IPS-NIHi7 (cell line): ENCODE results near the gene ARID3A.

Experiments used
- DNase-seq: peaks from one replicate; pipeline ENCODE4 v3.0.0; 2012; ENCODE audit warnings: mixed read lengths; ENCODE audit errors: extremely low spot score

The ARID3A gene

DNA sequence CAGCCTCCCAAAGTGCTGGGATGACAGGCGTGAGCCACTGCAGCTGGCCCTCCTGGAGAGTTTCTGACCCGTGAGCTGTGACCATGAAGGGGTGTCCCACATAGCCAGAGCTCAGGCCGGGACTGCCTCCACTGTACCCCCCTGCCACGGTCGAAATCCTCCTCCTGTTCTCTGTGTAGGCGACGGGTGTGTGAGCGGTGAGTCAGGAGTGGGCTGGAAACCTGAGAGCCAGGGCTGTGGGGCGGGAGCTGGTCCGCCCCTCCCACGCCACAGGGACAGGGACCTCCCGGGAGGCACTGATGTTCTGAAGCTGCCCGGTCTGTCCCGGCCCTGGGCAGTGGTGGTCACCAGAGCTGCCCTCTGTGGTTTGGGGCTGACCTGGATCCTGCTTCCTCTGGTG is 62.2 kb downstream of the ARID3A start:
- DNase-seq = no peak

DNA sequence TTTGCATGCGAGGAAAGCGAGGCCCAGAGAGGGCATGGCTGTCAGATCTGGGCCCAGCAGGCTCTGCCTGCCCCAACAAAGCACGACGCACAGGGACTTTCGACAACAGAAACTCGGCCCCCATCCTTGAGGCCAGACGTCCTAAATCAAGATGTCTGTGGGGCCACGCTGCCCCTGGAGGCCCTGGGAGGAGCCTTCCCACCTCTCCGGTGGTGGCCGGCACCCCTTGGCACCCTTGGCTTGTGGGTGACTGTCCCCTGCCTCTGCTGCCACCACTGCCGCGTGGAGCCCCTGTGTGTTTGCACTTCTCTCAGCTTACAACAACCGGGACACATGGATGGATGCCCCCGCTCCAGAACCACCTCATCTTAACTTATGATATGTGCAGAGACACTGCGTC is 62.7 kb downstream of the ARID3A start:
- no peak for DNase-seq

DNA sequence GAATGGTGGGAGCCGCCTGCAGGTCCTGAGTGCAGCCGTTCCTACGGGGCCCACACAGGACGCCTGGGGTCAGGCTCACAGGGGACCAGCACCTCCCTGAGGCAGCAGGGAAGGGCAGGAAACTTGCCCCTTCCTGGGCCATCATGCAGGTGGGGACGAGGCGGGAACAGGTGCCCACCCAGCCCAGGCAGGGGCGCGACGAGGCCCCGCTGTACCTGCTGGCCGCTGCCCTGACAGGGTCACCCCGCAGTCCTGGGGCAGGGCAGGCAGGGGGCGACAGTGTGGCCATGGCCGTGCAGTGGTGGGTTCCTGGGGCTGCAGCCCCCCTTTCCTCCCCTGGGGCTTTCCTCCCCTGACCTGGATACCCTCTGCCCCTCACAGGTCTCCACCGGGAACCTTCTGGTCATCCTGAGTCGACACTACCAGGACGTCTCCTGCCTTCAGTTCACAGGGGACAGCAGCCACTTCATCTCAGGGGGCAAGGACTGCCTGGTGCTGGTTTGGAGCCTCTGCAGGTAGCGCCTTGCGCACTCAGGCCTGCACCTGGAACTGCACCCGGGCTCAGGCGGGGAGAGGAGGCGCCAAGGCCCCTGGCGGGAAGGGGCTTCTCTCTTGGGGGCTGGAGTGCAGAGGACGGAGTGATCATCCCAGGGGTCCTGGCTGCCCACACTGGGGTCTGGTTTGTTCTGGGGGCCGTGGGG is 63.7 kb downstream of the ARID3A start:
- DNase-seq = no peak

DNA sequence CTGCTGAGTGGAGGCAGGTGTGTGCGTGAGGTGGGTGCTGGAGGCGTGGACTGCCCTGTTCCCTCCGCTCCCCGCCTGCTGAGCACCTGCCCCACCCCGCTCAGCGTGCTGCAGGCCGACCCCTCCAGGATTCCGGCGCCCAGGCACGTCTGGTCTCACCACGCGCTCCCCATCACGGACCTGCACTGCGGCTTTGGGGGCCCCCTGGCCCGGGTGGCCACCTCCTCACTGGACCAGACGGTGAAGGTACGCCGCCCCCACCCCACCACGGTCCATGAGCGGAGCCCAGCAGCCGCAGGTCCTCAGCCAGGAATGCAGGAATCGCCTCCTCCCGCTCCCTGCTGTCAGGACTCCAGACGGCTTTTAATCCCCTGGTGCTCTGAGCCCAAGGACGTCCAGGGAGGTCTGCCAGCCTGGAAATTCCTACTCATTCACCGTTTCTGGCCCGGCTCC is 64.3 kb downstream of the ARID3A start:
- DNase-seq = no peak

DNA sequence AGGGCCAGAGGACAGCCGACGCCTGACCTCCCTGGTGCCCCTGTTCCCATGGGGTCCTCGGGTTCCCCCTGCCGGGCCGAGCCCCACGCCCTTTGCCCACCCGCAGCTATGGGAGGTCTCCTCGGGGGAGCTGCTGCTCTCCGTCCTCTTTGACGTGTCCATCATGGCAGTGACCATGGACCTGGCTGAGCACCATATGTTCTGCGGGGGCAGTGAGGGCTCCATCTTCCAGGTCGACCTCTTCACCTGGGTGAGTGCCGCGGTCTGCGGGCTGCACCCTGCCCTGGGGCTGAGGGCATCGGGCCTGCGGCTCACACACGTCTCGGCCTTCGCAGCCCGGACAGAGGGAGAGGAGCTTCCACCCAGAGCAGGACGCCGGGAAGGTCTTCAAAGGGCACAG is 64.9 kb downstream of the ARID3A start:
- no peak for DNase-seq

DNA sequence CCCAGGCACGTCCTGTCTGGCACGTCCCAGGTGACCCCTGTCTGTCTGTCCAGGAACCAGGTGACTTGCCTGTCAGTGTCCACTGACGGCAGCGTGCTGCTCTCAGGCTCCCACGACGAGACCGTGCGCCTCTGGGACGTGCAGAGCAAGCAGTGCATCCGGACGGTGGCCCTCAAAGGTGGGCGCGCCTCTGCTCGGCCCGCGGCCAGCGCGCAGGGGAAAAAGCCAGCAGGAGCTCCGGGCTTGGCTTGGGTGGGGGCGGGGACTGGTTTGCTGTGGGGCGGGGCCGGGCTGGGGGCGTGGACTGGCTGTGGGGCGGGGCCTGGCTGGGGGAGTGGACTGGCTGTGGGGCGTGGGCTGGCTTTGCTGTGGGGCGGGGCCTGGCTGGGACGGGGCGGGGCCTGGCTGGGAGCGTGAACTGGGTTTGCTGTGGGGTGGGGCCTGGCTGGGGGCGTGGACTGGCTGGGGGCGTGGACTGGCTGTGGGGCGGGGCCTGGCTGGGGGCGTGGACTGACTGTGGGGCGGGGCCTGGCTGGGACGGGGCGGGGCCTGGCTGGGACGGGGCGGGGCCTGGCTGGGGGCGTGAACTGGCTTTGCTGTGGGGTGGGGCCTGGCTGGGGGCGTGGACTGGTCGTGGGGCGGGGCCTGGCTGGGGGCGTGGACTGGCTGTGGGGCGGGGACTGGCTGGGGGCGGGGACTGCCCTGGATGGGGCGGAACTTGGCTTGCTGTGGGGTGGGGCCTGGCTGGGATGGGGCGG is 65.5 kb downstream of the ARID3A start:
- DNase-seq = peak; percentile 67

DNA sequence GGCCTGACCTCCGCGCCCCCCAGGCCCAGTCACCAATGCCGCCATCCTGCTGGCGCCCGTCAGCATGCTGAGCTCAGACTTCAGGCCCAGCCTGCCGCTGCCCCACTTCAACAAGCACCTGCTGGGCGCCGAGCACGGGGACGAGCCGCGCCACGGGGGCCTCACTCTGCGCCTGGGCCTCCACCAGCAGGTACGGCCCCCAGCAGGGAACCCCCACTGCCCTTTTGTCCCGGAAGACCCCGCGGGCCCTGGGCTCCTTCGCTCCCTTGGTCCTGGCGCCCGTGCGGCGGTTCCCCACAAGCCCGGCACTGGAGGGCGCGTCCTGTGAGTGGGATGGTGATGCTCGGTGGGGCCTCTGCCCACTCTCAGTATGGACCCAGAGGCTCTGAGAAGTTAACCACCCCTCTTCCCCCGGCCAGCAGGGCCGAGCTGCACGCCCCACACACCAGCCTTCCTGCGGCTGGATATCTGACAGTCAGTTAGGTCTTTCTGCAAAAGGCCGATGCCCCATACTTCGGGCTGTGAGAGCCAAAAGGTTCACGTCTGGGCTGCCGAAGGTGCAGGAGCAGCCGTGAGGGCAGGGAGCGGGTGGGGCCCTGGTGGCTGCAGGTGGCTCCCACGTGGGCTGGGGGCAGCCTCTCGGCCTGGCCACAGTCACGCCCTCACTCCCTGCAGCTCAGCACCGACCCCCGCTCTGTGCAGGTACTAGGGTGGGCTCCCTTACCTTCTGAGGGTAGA is 66.3 kb downstream of the ARID3A start:
- no peak for DNase-seq

DNA sequence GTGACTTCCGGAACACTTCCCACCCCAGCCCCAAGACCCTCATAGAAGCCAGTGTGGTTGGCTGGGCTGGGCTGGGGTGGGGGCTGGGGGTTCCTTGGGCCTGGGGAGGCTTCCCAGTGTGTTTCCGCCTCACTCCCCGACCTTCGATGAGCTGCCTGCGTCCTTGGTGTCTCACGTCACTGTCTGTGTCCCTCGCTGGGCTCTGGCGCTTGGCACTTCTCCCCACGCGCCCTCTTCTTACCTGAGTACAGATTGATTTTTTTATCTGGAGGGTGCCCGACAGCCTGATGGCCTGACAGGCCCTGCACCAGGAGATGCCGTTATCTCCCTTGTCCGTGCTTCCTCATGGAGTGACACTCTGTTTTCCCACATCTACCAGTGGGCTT is 66.8 kb downstream of the ARID3A start:
- DNase-seq = no peak

DNA sequence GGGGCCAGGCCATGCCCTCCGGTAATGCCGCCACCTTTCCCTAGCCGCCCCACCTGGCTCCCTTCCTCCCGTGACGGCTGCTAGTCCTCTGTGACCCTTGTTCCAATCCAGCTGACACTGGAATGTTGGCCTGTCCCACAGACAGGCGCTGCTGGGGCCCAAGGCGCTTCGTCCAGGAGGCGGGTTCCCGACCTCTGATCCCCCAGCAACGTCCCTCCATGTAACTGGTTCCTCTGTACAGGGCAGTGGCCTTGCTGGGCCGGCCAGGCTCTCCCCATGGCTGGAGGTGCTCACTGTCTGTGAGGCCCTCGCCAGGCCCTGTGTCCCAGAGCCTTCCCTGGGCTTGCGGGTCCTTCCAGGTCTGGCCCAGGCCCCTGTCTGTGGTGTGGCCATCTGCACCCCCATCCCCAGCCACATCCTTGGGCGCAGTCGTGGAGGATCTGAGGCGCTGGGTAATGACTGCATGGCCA is 67.6 kb downstream of the ARID3A start:
- DNase-seq = no peak

DNA sequence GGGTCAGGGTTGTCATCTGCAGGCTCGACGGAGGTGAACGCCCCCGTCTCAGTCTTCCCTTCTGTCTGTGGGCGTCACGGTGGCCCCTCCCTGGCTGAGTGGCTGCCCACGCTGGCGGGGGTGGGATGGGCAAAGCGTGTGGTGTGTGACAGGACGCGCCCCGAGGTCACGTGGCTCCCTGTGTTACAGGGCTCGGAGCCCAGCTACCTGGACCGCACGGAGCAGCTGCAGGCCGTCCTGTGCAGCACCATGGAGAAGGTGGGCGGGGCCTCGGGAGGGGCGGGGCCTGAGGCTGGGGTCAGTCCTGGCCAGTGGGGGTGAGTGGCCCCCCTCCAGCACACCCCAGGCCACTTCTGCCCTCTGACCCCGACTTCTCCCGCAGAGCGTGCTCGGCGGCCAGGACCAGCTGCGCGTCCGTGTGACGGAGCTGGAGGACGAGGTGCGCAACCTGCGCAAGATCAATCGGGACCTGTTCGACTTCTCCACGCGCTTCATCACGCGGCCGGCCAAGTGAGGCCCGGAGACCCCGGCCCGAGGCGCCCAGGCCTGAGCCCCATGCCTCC is 68.1 kb downstream of the ARID3A start:
- no peak for DNase-seq

DNA sequence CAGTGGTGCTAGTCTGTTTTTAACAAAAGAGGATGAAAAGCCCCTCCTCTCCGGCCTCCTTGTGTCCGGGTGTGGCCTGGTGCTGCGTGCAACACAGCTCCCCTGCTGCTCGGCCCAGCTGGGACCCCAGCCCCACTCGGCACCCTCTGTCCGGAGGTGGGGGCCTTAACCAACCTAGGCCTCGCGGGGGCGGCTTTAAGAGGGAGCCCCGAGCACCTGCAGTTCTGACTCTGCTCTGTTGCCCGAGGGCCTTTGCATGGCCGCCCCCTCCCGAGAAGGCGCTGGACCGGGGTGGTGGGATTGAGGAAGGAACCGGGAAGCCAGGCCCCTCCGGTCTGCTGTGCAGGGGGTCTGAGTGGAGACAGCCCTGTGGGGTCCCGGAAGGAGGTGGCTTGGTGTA is 68.7 kb downstream of the ARID3A start:
- no peak for DNase-seq

DNA sequence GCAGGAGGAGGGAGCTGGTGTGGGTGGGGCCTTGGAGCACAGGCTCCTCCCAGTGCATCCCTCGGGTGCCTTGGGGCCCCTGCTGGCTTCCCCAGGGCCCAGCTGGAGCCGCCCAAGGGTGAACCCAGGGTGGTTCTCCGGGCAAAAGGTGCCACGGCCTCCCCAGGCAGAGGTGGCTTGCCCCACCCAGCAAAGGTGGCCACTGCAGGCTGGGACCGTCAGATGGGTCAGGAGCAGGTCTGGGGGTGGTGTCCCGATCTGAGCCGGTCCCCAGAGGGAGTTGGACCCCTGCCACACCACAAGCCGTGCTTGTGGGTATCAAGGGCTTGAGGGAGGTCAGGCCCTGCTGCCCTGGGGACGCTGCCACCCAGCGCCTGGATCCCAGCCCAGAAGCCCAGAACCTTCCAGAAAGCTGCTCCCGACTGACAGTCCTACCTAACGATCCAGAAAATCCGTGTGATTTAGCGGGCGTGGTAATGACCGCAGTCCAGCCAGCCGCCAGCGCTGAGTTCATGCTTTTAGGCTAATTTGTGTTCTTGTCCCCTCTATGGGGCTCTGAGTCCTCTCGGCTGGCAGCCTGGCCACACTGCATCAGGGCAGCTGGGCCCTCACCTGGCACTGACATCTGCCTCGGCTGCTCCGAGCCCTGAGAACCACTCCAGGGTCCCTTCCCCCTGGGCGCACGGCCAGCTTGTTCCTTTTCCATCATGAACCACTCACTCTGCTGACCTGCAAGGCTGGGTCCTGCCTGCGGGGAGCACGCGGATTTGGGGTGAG is 69.4 kb downstream of the ARID3A start:
- DNase-seq = no peak

DNA sequence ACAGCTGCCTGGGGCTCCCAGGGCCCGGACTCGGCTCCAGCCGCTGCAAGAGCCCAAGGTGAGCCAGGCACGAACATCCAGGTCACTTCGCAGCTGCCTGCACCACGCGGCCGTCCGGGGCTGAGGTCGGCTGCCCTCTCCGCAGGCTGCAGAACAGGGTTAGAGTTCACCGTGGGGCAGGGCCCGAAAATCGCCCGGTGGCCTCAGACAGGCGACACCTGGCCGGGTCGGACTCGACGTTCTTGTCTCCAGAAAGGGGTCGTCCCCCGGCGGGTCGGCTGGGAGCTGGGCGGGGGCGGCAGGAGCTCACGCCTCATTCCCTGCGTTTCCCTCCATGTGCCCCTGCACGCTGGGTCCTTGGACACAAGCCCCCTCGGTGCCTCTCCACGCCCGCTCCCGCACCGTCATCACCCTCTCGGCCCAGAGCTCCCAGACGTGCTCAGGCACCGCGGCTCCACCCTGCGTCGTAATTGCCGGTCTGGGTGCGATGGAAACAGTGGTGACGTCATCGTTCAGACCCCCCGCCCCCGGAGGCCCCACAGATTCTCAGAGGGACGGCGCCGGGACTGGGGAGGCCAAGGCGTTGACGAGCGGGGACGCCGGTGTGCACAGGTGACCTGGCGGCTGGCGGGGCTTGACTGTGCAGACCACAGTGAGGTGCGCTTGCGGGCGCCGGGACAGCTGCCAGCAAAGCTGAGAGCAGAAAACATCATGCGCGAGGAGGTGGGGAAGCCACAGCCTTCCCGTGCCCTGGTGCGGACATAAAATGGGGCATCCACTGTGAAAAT is 70.4 kb downstream of the ARID3A start:
- DNase-seq = peak; percentile 55

DNA sequence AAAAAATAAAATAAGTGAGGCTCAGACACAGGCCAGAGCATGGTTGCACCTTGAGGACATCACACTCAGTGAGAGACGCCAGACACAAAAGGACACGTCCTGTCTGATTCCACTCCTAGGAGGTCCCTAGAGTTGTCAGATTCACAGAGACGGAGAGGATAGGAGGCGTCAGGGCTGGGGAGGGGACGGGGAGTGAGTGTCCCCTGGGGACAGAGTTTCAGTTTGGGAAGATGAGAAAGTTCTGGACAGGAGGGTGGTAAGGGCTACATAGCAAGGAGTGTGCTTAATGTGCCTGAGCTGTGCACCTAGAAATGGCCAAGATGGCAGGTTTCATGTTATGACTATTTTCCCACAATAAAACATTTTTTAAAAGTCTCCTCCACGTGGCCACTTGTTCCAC is 72.2 kb downstream of the ARID3A start:
- DNase-seq = no peak

DNA sequence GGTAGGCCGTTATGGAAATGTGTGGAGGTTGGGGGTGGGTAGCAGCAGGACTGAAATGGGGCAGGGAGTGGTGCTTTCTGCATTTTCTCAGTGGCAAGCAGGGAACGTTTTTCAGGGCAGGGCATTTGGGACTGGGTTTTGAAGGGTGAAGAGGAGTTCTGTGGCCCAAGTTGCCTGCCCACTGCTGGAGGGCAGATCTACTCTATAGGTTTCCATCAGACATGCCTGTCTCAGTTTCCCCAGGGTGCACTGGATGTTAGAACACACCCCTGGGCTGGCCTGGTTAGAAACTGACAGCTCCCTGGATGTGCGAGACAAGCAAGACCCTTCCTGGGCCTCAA is 73.5 kb downstream of the ARID3A start:
- DNase-seq = no peak

DNA sequence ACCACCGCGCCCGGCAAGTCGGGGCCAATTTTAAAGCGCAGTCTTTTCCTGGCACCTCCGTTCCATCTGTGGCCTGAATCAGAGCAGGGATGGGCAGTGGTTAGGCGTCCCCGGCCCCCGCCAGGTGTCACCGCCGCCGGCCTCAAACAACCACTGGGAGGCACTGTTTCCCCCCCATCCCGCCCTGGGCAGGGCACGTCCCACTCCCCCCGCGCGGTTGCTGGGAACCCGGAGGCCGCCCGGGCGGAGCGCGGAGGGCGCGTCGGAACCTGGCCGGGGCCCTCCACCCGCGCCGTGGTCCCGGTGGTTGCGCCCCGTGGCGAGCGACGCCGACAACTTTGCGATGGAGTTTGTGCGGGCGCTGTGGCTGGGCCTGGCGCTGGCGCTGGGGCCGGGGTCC is 74.3 kb downstream of the ARID3A start, which contains the start of gene GRIN3B:
TSS of gene GRIN3B (plus strand) at position 325 of the 400 bp plus-strand sequence. CDS start at position 344, 19 bp downstream.
- DNase-seq = peak; percentile 93

DNA sequence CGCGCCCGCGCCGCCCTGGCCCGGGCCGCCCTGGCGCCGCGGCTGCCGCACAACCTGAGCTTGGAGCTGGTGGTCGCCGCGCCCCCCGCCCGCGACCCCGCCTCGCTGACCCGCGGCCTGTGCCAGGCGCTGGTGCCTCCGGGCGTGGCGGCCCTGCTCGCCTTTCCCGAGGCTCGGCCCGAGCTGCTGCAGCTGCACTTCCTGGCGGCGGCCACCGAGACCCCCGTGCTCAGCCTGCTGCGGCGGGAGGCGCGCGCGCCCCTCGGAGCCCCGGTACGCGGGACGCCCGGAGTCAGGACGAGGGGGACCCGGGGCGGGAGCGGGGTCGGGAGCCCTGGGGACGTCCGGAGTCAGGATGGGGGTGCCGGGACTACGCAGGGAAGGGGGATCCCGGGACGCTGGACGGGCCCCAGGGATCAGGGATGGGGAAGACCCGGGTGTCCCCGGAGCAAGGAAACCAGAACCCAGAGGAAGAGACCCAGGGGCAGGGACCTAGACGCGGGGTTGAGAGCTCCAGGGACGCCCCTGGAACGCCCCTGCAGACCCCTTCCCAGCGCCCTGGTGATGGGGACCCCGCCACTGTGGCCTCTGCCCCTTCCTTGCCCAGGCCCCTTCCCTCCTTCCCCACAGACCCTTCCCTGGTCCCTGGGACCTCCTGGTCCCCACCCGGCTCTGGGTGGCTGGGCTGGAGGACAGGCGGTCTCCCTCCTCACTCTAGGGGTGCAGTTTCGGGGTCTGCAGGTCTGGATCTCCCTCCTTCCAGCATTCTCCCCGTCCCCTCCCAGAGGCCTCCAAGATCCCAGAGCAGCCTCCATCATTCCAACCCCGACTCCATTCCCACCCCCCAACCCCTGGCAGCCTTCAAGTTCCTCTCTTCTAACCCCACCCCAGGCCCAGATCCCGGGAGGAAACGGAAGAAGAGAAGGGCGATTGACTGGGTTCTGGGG is 75.0 kb downstream of the ARID3A start:
- DNase-seq = no peak

DNA sequence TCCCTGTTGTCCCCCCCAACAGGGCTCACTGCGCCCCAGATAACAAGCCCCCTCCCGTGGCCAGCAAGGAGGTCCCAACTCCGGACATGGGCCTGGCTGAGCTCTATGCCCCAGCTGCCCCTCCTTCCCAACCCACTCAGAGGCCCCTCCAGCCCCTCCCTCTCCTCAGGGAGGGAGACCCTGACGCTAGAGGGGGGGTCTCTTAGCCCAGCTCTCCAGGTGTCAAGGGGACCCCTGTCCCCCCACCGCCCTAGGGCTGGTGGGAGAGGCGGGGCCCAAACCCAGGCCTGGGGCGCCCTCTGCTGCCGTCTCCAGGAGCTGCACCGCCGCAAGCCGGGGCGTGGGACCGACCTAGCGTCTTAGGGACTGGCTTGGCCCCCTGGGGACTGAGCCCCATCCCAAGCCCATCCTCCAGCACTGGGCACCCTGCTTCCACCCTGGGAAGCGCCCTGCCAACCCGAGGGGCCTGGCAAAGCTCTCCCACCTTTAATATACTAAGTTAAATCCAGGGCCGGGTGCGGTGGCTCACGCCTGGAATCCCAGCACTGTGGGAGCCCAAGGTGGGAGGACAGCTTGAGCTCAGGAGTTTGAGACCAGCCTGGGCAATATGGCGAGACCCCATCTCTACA is 75.8 kb downstream of the ARID3A start:
- peak; percentile 85 for DNase-seq

DNA sequence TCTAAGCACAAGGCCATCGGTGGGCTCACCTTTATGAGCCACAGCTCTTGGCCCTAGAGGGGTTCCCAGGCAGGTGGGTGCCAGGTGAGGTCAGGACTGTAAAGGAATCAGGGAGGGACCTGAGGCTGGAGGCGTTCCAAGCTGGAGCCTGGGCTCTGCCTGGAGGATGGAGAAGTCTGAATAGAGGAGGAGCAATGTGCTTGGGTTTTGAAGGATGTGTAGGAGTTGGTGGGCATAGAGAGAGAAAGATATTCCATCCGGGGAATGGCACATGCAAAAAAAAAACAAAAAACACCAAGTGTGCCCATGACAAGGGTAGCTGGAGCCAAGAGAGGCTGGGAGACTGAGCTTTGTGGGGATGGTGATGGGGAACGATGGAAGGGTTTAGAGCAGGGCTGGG is 76.8 kb downstream of the ARID3A start:
- no peak for DNase-seq
